Duodenal mucosa (tissue), 2 donors: ENCODE data around the gene BOD1.
A peak's percentile ranks its signal among the peaks of the same experiment; 100 is the strongest.

ENCODE experiments used
- H3K27ac ChIP-seq: one replicate; pipeline ENCODE4 v1.7.0; 2013; ENCODE audit warnings: low read depth, low read length
- H3K27me3 ChIP-seq, 2 donors: one replicate each; pipeline ENCODE4 v1.7.0; 2013; ENCODE audit warnings: low read length in 2 of 2, control low read depth in 1 of 2; ENCODE audit not compliant: insufficient read depth in 2 of 2, control insufficient read depth in 1 of 2
- H3K36me3 ChIP-seq, 2 donors: one replicate each; pipeline ENCODE4 v1.7.0; 2013; ENCODE audit warnings: low read length in 2 of 2, control low read depth in 1 of 2; ENCODE audit not compliant: insufficient read depth in 2 of 2, control insufficient read depth in 1 of 2
- H3K4me1 ChIP-seq, 2 donors: one replicate each; pipeline ENCODE4 v1.7.0; 2013; ENCODE audit warnings: low read length in 2 of 2, control low read depth in 1 of 2; ENCODE audit not compliant: insufficient read depth in 2 of 2, control insufficient read depth in 1 of 2
- H3K4me3 ChIP-seq, 2 donors: one replicate each; pipeline ENCODE4 v1.7.0; 2013; ENCODE audit warnings: low read length in 2 of 2, low read depth in 1 of 2
- H3K9ac ChIP-seq, 2 donors: one replicate each; pipeline ENCODE4 v1.7.0; 2013; ENCODE audit warnings: low read length in 2 of 2, low read depth in 1 of 2
- H3K9me3 ChIP-seq, 2 donors: one replicate each; pipeline ENCODE4 v1.7.0; 2013; ENCODE audit warnings: low read length in 2 of 2, control low read depth in 1 of 2; ENCODE audit not compliant: control insufficient read depth in 1 of 2

Gene BOD1

DNA sequence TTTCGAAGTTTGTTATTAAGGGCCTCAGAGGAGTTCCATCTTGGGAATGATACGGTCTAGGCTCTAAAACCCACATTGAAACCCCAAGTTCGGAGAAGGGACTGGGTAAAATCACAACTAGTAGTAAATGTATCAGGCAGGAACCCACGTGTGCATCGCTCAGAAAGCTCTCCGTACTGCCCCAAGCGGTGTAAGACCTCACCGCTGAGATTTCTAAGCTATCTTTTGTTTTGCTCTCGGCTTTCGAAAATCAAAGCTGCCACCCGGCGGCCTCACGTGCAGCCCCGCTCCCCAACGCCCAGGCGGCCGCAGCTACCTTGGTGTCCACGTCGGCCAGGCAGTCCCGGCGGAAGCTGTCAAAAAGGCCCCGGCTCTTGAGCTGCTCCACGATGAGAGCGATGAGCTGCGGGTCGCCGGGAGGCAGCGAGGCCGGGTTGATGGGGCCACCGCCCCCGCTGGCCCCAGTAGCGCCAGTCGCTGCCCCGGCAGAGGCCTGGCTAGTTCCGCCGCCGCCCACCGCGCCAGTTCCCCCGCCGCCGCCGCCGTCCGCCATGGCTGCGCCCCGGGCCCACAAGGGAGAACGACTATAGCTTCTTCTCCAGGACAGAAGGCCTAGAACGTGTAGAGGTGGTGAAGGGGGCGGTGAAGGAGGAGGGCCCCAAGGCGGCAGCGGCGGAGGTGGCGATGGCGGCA is 420 bp downstream of the BOD1 start:
- Histone ChIP-seq H3K9ac (peak overlapping the region; percentile 56 to 72), H3K36me3 (peaks cover 9 to 21% of the 10 kb centered on the region in 2 donors), H3K9me3 (no peaks in the 10 kb centered on the region), H3K27ac (peak overlapping the region; percentile 90), H3K4me1 (peaks cover 22 to 28% of the 10 kb centered on the region in 2 donors), H3K27me3 (no peaks in the 10 kb centered on the region), H3K4me3 (peak overlapping the region; percentile 75 to 77)

DNA sequence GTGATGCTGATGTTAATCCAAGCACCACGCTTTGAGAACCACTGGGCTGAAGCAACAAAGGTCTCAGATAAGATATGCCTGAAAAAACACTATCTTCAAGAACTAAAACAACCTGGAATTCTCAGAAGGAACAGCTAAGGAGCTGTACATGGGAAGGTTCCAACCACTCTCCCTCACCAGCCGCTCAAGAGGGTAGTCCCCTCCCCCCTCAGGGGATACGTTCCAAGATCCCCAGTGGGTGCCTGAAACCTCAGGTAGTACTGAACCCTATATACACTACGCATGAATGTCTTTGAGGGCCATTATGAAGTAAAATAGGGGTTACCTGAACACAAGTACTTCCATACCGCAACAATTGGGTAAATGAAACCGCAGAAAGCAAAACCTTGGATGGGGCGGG is 1.9 kb downstream of the BOD1 start:
- H3K9ac ChIP-seq = no peak overlapping the region
- peak overlapping the region; percentile 9 to 29 for H3K4me3 ChIP-seq
- peaks cover 22 to 28% of the 10 kb centered on the region in 2 donors for H3K4me1 ChIP-seq
- H3K27me3 ChIP-seq = no peaks in the 10 kb centered on the region
- no peaks in the 10 kb centered on the region for H3K9me3 ChIP-seq
- no peak overlapping the region for H3K27ac ChIP-seq
- H3K36me3 ChIP-seq = peaks cover 15 to 35% of the 10 kb centered on the region in 2 donors

DNA sequence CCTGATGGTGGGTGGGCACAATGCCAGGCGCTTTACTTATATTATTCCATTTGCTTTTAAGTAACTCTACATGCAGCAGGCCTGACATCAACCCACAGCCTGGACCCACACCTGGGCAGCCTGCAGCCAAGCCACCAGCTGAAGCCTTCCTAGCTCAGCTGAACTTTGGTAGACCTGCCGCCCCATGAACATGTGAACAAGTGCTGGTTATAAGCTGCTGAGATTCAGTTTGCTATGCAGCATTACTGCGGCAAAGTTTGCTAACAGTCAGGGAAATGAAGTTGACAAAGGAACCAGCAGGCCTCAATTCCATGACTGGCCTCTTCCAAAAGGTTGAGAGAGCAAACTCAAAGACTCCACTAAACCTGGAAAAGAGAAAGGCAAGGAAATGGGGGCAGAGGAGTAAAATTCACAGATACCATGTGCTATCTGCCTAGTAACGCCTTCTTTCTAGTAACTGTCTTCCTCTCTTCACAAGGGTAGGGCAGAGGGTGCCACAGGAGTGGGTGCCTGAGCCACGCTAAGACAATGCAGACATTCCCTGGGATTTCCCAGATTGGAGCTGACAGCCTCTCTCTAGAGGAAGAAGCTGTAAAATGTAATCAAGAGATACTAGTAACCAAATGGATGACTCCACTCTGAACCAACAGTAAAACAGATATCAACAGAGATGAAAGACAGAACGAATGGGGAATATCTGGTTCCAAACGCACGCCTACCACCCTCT is 2.9 kb downstream of the BOD1 start:
- H3K27ac ChIP-seq = no peak overlapping the region
- H3K4me3 ChIP-seq = peak overlapping the region; percentile 9 to 11
- no peaks in the 10 kb centered on the region for H3K9me3 ChIP-seq

DNA sequence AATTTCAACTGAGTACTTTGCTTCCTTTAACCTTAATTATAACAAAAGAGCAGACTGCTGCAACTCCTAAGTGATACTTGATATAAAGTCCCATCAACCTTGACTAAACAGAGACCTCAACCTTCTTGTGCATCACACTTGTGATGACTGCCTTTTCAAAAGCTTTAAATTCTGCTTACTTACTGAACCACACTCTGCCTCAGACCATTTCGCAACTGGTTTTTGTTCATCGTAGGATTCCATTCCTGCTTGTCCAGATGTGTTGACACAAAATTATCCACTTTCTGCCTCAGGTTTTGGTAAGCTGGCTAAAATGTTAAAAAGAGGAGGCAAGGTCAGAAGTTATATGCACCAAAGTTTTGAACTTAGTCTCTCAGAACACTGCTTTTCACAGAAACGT is 3.5 kb downstream of the BOD1 start:
- no peak overlapping the region for H3K27ac ChIP-seq
- no peak overlapping the region for H3K9ac ChIP-seq
- no peaks in the 10 kb centered on the region for H3K9me3 ChIP-seq
- no peaks in the 10 kb centered on the region for H3K27me3 ChIP-seq
- no peak overlapping the region for H3K4me3 ChIP-seq
- peaks cover 26 to 51% of the 10 kb centered on the region in 2 donors for H3K36me3 ChIP-seq
- H3K4me1 ChIP-seq = peaks cover 22 to 28% of the 10 kb centered on the region in 2 donors

More for the DNA sequence above, 2.9 kb downstream of the BOD1 start:
- Histone ChIP-seq H3K27me3 (no peaks in the 10 kb centered on the region), H3K9ac (no peak overlapping the region), H3K36me3 (peaks cover 23 to 45% of the 10 kb centered on the region in 2 donors), H3K4me1 (peaks cover 22 to 28% of the 10 kb centered on the region in 2 donors)

DNA sequence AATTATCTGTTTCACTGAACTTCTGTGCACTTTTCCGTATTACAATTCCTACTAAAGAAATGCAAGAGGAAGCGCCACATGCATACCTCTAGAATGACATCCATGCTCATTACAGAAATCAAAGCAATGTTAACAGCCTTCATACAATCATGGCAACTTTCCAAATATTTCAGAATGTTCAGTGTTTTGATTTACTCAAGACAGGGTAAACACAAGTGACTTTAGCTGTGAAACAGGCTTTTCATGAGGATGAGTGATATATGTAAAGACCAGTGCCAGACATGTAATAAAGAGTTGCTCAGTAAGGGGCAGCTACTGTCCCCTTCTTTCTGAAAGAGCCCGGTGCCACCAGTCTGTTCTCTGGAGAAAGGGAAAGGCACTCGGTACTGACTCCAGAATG is 4.7 kb downstream of the BOD1 start:
- peaks cover 30 to 63% of the 10 kb centered on the region in 2 donors for H3K36me3 ChIP-seq
- no peak overlapping the region for H3K27ac ChIP-seq
- H3K4me3 ChIP-seq = no peak overlapping the region
- H3K9ac ChIP-seq = no peak overlapping the region
- H3K4me1 ChIP-seq = peaks cover 20 to 22% of the 10 kb centered on the region in 2 donors
- no peaks in the 10 kb centered on the region for H3K27me3 ChIP-seq
- H3K9me3 ChIP-seq = no peaks in the 10 kb centered on the region

DNA sequence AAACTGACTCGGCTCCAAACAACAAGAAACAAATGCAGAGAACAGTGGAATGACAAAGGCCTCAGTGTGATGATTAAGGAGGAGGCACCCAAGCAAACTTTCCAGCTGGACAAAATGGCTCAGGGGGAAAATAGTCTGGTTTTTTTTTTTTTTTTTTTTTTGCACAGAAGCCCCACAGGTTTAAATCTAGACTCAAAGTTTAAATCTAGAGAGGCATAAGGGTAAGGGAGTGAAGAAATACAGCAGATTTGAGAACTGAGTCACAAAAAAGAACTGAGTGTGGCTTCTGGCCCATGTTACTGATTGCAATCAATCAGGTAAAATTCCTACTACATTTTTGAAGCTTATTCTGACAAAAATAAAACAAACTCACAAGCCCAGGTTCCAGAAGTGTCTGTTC is 12.3 kb downstream of the BOD1 start:
- Histone ChIP-seq H3K36me3 (peaks cover 13 to 46% of the 10 kb centered on the region in 2 donors), H3K27me3 (no peaks in the 10 kb centered on the region), H3K27ac (no peak overlapping the region), H3K4me3 (no peak overlapping the region), H3K4me1 (no peaks in the 10 kb centered on the region), H3K9ac (no peak overlapping the region), H3K9me3 (no peaks in the 10 kb centered on the region)

DNA sequence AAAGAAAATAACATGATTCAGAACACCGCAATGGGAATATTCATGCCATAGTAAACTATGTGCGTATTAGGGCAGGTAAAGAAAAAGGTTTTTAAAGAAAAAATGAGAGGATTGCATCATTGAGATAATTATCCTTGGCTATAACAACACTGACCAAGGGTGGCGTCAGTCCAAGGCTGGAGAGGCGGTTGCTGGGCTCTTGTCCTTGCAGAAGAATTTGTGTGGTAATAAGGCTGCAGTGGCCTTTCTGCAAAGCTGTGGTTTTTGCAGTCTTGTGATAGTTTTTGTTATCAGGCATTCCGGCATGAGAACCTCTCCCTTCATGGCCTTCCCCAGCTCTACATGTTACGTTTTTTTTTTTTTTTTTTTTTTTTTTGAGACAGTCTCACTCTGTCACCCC is 14.0 kb downstream of the BOD1 start:
- no peaks in the 10 kb centered on the region for H3K27me3 ChIP-seq
- peaks cover 4 to 29% of the 10 kb centered on the region in 2 donors for H3K36me3 ChIP-seq
- H3K9me3 ChIP-seq = no peaks in the 10 kb centered on the region
- H3K4me3 ChIP-seq = no peak overlapping the region
- no peak overlapping the region for H3K27ac ChIP-seq
- no peaks in the 10 kb centered on the region for H3K4me1 ChIP-seq
- no peak overlapping the region for H3K9ac ChIP-seq

DNA sequence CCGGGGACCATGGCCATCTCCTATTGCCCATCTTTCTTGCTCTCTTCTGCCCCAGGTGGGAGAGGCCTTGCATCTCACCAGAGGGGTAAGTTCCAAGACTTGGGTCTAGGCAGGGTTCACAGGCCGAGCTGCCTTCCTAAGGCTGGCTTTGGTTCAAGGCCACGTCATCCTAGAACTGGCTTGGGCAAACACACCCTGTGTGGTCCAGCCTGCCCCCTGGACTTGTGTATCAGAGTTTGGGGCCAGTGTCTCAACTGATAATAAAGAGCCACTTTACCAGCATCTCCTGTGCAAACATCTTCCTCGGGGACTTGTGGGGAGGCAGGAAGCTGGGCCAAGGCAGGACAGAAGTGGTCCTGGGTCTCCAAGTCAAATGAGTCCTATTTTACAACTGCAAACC is 17.8 kb downstream of the BOD1 start:
- Histone ChIP-seq H3K9ac (no peak overlapping the region), H3K9me3 (no peaks in the 10 kb centered on the region), H3K27ac (no peak overlapping the region), H3K4me3 (no peak overlapping the region), H3K4me1 (no peaks in the 10 kb centered on the region), H3K27me3 (no peaks in the 10 kb centered on the region), H3K36me3 (no peaks in the 10 kb centered on the region)

DNA sequence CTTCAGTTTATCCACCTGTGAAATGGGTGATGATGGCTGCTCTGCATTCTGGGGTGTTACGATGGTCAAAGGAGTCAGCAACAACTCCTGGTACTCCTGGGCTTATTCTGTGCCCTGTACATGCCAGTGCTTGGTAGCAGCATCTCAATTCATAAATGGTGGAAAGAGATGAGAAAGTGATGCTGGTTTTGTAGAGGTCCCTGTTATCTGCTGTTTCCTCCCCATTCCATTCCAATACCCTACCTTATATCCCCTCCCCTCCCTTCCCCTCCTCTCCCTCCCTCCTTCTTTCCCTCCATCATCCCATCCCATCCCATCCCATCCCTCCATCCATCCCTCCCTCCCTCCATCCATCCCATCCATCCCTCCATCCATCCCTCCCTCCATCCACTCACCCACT is 19.1 kb downstream of the BOD1 start:
- H3K27me3 ChIP-seq = no peaks in the 10 kb centered on the region
- H3K4me1 ChIP-seq = no peaks in the 10 kb centered on the region
- H3K9me3 ChIP-seq = peaks cover 12 to 13% of the 10 kb centered on the region in 2 donors
- no peaks in the 10 kb centered on the region for H3K36me3 ChIP-seq
- no peak overlapping the region for H3K9ac ChIP-seq
- H3K27ac ChIP-seq = no peak overlapping the region
- H3K4me3 ChIP-seq = no peak overlapping the region

DNA sequence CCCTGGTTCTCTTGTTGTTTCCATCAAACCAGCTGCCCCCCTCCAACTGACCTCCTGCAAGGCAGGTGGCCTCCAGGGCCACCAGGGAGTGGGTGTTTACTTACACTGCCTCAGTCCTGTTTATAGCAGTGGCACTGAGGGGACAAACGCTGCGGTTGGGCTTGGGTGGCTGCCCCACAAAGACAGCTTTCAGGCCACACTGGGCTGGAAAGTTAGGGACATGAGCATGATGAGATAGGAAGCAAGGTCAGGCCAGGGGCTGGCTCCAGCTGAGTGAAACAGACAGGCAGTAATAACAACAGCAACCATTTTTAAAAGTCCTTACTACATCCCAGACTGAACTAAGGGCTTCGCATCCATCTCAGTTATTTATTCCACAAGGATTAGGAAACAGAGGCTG is 20.6 kb downstream of the BOD1 start:
- peaks cover 18 to 19% of the 10 kb centered on the region in 2 donors for H3K9me3 ChIP-seq
- H3K27me3 ChIP-seq = no peaks in the 10 kb centered on the region
- H3K9ac ChIP-seq = no peak overlapping the region
- H3K4me1 ChIP-seq = no peaks in the 10 kb centered on the region
- no peak overlapping the region for H3K27ac ChIP-seq
- H3K4me3 ChIP-seq = no peak overlapping the region
- H3K36me3 ChIP-seq = no peaks in the 10 kb centered on the region
